ENCODE data around the gene CLDN14.
"Not testable (repeated sequence)": the region's sequence is repeated elsewhere in the genome, so short reads cannot be mapped to it uniquely, and the experiment has no call there.

Gene CLDN14

GRCh38 chr21:36499578-36500471 lies 19.9 kb upstream of the CLDN14 start:
- no peak for DNase-seq

GRCh38 chr21:36494557-36494956 lies 14.6 kb upstream of the CLDN14 start:
- no peak for DNase-seq

DNA sequence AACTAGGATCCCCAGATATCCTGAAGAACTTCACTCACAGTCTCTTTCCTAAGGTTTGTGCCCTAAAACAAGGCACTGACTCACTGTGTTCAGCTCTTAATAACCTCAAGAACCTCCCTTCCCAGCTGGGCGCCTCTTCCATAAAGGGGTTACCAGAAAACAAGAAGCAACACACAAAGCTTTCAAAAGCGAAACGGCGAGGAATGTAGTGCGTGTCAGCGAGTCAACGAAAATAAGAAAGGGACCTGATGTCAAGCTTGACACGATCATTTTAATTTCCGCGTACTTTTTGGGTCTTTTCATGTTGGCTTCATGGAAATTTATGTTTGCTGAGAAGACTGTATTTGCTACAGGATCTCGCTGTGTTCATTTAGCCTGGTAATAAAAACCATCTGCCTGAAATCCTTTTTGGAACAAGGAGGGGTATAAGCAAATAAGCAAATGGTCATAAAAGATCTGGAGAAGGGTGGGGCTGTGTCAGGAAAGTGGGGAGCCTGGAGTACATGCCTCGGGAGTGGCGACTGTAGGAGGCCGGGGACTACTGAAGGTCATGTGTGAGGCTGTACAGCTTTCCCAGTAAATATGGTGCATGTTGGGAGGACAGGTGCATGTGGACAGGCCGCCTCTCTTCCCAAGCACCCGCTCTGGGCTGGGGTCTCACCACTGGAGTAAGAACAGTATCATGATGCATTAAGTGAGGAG lies 11.4 kb upstream of the CLDN14 start:
- DNase-seq = no peak

DNA sequence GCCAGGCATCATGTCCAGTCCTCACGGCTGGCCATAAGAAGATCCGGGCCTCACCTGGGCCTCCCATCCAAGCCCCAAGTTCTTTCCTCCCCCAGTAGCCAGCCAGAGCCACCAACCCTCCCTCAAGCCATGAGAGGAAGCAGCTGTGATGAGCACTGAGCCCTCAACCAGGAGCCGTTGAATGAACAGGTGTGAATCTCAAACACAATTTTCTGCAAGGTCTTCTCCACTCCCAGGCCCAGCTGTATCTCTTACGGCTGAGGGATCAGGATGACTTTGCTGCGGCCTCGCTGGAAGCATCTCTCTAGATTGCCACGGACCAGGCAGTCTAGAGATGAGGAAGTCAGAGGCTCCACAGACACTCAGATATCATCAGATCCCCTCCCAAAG lies 9.8 kb upstream of the CLDN14 start:
- DNase-seq = no peak

- DNase-seq = no peak
These were observed 9.3 kb upstream of the CLDN14 start for GRCh38 chr21:36489103-36489775.

GRCh38 chr21:36487641-36488307 lies 7.9 kb upstream of the CLDN14 start:
- DNase-seq = no peak

DNA sequence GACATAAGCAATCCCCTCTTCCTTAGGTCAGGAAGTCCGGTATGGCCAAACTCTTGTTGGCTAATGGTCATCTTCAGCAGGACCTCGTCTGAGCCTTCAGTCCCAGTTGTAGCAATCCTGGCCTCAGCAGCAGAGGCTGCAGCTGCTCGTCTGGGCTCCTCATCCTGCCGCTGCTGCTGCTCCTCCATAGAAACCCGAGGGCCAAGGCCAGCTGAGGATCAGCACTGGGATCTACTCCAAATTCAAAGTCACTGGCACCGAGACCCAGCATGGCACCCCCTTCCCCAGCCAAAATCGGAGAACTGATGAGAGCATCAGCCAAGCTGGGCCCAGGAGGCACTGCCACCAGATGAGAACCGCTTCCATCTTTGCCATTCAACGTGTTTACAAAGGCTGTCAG lies 6.3 kb upstream of the CLDN14 start:
- no peak for DNase-seq

DNA sequence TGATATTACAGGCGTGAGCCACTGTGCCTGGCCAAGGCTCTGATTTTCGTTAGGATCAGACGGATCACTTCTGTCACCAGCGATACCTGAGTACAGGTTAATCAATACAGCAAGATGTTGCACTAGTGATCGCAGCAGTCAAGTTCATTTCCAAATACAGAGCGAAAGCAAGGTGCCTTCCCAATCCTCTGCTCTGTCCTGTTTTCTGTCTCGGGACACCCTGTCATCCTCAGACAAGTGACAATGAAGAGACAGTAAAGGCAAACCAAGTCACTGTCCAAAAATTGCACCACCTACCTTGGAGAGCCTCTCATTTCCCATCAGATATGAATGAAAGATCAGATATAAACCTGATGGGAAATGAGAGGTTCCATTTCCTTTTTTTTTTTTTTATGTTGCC lies 5.6 kb upstream of the CLDN14 start:
- DNase-seq = no peak

DNA sequence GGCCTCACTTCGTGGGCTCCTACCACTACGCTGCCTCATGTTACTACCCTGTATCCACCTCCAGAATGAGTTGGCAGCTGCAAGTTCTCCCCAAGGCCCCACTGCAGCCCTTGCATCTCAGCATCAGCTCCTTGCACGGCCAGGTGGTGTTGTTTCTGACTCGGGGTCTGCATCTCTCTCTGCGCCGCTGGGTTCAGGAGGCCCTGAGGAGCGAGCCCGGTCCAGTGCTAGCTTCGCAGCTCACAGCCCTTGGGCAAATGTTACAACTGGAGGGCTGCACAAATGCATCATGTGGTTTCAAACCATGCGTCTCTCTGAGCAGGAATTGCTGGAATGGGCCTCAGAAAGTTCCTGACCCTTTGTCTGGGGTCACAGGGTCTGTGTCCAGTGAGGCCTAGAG lies 3.2 kb upstream of the CLDN14 start:
- DNase-seq = no peak

GRCh38 chr21:36482673-36483072 lies 2.8 kb upstream of the CLDN14 start:
- DNase-seq = no peak

GRCh38 chr21:36482181-36482580 lies 2.3 kb upstream of the CLDN14 start:
- DNase-seq = no peak

GRCh38 chr21:36481639-36482038 lies 1.7 kb upstream of the CLDN14 start:
- DNase-seq = no peak

GRCh38 chr21:36480618-36481017 lies 696 bp upstream of the CLDN14 start:
- DNase-seq = no peak

GRCh38 chr21:36478941-36479340 lies 981 bp downstream of the CLDN14 start:
- no peak for DNase-seq

DNA sequence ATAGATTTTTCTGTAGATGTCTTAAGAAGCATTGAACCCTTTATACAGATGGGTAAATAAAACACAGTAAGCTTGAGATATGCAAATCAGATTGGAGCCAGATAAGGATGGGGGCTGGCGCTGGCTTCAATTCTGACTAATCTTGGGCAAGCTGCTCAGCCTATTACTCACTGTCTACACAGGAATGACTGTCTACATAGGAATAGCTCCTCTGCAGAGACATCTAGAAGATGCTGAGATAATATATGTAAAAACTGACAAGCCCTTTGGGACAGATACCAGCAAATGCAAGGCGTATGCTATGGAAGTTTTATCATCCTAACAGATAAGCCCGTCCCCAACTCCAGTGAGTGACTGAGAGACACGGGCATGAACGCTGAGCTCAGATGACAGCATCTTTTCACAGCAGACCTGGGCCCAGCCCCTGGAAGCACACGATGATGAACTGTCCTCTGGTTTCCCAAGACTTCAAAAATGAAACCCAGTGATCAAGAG lies 1.7 kb downstream of the CLDN14 start:
- no peak for DNase-seq

DNA sequence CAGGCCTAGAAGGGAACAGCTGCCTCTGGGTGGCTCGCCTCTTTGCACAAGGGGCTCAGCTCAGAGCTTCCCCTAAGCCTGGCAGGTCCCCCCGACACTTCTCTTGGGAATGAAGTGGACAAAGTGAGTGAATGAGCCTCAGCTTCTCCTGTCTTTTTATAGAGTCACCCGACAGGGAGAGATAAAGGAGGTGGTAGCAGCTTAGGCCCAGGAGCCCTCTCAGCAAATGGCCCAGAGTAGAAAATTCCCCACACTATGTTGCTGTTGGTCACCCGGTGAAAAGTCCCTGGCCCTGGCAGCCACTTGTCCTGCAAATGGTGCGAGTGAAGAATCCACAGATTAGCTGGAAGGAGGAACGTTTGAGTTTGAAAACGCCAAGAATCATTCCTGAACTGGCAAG lies 2.4 kb downstream of the CLDN14 start:
- DNase-seq = no peak

- no peak for DNase-seq
These were observed 2.9 kb downstream of the CLDN14 start for GRCh38 chr21:36477001-36477400.

DNA sequence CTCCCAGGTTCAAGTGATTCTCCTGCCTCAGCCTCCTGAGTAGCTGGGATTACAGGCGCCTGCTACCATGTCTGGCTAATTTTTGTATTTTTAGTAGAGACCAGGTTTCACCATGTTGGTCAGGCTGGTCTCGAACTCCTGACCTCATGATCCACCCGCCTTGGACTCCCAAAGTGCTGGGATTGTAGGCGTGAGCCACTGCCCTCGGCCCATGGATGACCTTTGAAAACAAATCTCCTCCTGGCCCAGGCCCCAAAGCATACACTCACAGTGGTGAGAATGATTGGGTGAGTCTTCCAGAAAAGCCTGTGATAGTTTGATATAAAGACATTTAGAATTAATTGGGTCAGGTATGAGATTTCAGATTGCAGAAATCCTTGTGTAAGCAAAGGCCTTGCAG lies 3.4 kb downstream of the CLDN14 start:
- not testable (repeated sequence) for DNase-seq

GRCh38 chr21:36474591-36474990 lies 5.3 kb downstream of the CLDN14 start:
- no peak for DNase-seq

DNA sequence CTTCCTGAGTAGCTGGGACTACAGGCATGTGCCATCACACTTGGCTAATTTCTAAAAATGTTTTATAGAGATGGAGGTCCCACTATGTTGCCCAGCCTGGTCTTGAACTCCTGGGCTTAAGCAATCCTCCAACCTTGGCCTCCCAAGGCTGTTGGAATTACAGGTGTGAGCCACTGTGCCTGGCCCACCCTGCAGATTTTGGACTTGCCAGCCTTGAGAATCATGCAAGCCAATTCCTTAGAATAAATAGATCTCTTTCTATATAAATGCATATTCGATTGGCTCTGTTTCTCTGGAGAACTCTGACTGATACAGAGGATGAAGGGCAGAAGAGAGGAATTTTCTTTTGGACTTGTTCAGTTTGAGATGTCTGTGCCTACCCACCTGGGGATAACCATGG lies 6.7 kb downstream of the CLDN14 start:
- no peak for DNase-seq

DNA sequence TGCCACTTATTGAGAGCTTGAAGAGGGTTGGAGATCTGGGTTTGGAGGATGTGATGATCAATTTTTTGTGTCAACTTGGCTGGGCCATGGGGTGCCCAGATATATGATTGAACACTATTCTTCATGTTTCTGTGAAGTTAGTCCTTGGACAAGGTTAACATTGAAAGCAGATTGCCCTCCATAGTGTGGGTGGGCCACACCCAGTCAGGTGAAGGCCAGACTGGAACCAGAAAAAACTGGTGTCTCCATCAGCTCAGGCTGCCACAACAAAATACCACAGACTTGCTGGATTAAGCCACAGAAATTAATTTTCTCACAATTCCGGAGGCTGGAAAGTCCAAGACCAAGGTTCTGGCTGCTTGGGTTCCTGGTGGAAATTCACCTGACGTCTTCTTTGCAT lies 7.5 kb downstream of the CLDN14 start:
- no peak for DNase-seq

- DNase-seq = no peak
These were observed 8.6 kb downstream of the CLDN14 start for GRCh38 chr21:36471254-36471723.

- no peak for DNase-seq
These were observed 9.6 kb downstream of the CLDN14 start for GRCh38 chr21:36470294-36470693.
